ENCODE data around the gene THRB.

THRB gene

GRCh38 chr3:24357635-24358034 is 137.0 kb downstream of the THRB start:
- Histone ChIP-seq H3K9me2 (replicated peaks; ENCODE audit: low read depth, low read length) (no peaks in the 10 kb centered on the region), H3K4me2 (ENCODE audit: low read depth, low read length, poor library complexity, severe bottlenecking) (no peak overlapping the region), H2AFZ (ENCODE audit: low read length) (no peak overlapping the region), H3K4me3 (ENCODE audit: low read length, poor library complexity, severe bottlenecking) (no peak overlapping the region), H3K9ac (ENCODE audit: low read depth, low read length, poor library complexity, severe bottlenecking) (no peak overlapping the region), H3K36me3 (ENCODE audit: insufficient read depth, low read length) (no peaks in the 10 kb centered on the region), H4K20me1 (ENCODE audit: insufficient read depth, low read length, poor library complexity, severe bottlenecking) (no peaks in the 10 kb centered on the region), H3K27me3 (ENCODE audit: insufficient read depth, low read length, poor library complexity, severe bottlenecking) (no peaks in the 10 kb centered on the region), H3K9me3 (ENCODE audit: insufficient read depth, low read depth, low read length) (no peaks in the 10 kb centered on the region), H3F3A (ENCODE audit: low read depth) (no peaks in the 10 kb centered on the region), H3K4me1 (ENCODE audit: insufficient read depth, low read length, poor library complexity, severe bottlenecking) (no peaks in the 10 kb centered on the region), H3K79me2 (ENCODE audit: insufficient read depth, low read length) (no peaks in the 10 kb centered on the region)
- no peak for TF ChIP-seq EZH2phosphoT487 (IDR thresholded peaks at IDR 0.05; ENCODE audit: borderline replicate concordance)
- no peak for TF ChIP-seq CTCF (conservative IDR thresholded peaks at IDR 0.05; ENCODE audit: low read length)

DNA sequence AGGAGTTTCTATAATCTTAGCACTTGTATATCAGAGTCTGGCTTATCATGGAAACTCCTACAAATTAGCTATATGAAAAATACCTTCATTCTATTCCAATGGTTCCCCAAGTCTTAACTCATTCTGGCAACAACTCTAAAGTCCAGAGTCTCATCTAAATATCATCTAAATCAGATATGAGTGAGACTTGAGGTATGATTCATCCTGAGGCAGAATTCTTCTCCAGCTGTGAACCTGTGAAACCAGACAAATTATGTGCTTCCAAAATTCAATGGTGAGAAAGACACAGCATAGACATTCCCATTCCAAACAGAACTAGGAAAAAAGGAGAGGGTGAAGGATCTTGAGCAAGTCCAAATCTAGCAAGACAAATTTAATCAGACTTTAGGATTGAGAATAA is 138.8 kb downstream of the THRB start:
- Histone ChIP-seq H4K20me1 (ENCODE audit: insufficient read depth, low read length, poor library complexity, severe bottlenecking) (no peaks in the 10 kb centered on the region), H3K9ac (ENCODE audit: low read depth, low read length, poor library complexity, severe bottlenecking) (no peak overlapping the region), H3K79me2 (ENCODE audit: insufficient read depth, low read length) (no peaks in the 10 kb centered on the region), H3K4me3 (ENCODE audit: low read length, poor library complexity, severe bottlenecking) (no peak overlapping the region), H3K27me3 (ENCODE audit: insufficient read depth, low read length, poor library complexity, severe bottlenecking) (no peaks in the 10 kb centered on the region), H3K4me2 (ENCODE audit: low read depth, low read length, poor library complexity, severe bottlenecking) (no peak overlapping the region), H3K4me1 (ENCODE audit: insufficient read depth, low read length, poor library complexity, severe bottlenecking) (no peaks in the 10 kb centered on the region), H3K9me2 (replicated peaks; ENCODE audit: low read depth, low read length) (no peaks in the 10 kb centered on the region), H3K36me3 (ENCODE audit: insufficient read depth, low read length) (no peaks in the 10 kb centered on the region), H3K9me3 (ENCODE audit: insufficient read depth, low read depth, low read length) (no peaks in the 10 kb centered on the region), H2AFZ (ENCODE audit: low read length) (no peak overlapping the region), H3F3A (ENCODE audit: low read depth) (no peaks in the 10 kb centered on the region)
- no peak for TF ChIP-seq CTCF (conservative IDR thresholded peaks at IDR 0.05; ENCODE audit: low read length)
- no peak for TF ChIP-seq EZH2phosphoT487 (IDR thresholded peaks at IDR 0.05; ENCODE audit: borderline replicate concordance)

GRCh38 chr3:24354230-24354629 is 140.4 kb downstream of the THRB start:
- no peaks in the 10 kb centered on the region for H3F3A ChIP-seq (ENCODE audit: low read depth)
- H4K20me1 ChIP-seq (ENCODE audit: insufficient read depth, low read length, poor library complexity, severe bottlenecking): no peaks in the 10 kb centered on the region
- no peak overlapping the region for H3K9ac ChIP-seq (ENCODE audit: low read depth, low read length, poor library complexity, severe bottlenecking)
- H3K4me1 ChIP-seq (ENCODE audit: insufficient read depth, low read length, poor library complexity, severe bottlenecking): no peaks in the 10 kb centered on the region
- no peaks in the 10 kb centered on the region for H3K9me3 ChIP-seq (ENCODE audit: insufficient read depth, low read depth, low read length)
- H2AFZ ChIP-seq (ENCODE audit: low read length): no peak overlapping the region
- no peak overlapping the region for H3K4me2 ChIP-seq (ENCODE audit: low read depth, low read length, poor library complexity, severe bottlenecking)
- no peaks in the 10 kb centered on the region for H3K27me3 ChIP-seq (ENCODE audit: insufficient read depth, low read length, poor library complexity, severe bottlenecking)
- TF ChIP-seq EZH2phosphoT487 (IDR thresholded peaks at IDR 0.05; ENCODE audit: borderline replicate concordance) (no peak), CTCF (conservative IDR thresholded peaks at IDR 0.05; ENCODE audit: low read length) (no peak)
- no peaks in the 10 kb centered on the region for H3K79me2 ChIP-seq (ENCODE audit: insufficient read depth, low read length)
- no peaks in the 10 kb centered on the region for H3K36me3 ChIP-seq (ENCODE audit: insufficient read depth, low read length)
- no peak overlapping the region for H3K4me3 ChIP-seq (ENCODE audit: low read length, poor library complexity, severe bottlenecking)
- no peaks in the 10 kb centered on the region for H3K9me2 ChIP-seq (replicated peaks; ENCODE audit: low read depth, low read length)

Data from Loucy (cell line).